HCT116 (cell line): ENCODE results near the gene GRIA1. TPM values are rescaled to one million over a fixed set of nuclear protein-coding genes. Genes with fewer than 3 reads are reported as not detected.

Experiments used
- ATAC-seq: fragments of 200-7000 bp; cut with Tn5 transposase; 2 replicates; pipeline ENCODE4 v1.9.1; 2020; ENCODE audit warnings: mild to moderate bottlenecking, moderate library complexity
- BruUV-seq: library from RNA; stranded (reverse); fragments of 400-500 nt; replicated peaks from 2 replicates; lab custom pipeline; 2021; lab: Mats Ljungman, UMichigan
- CTCF ChIA-PET: fragments of 300-600 bp; sonication (Branson Sonifier 250); formaldehyde crosslinking; loops from one replicate; lab custom pipeline; 2021; ENCODE audit warnings: antibody characterized with exemption; lab: Charles Lee
- POLR2A ChIA-PET: fragments of 300-600, 350-600 bp; sonication (Branson Sonifier 250); formaldehyde crosslinking; loops from one replicate; lab custom pipeline; 2021; ENCODE audit warnings: antibody characterized with exemption; lab: Charles Lee
- RAD21 ChIA-PET, 2 experiments: fragments of 300-600 bp; sonication (Branson Sonifier 250); formaldehyde crosslinking; loops; one replicate each; lab custom pipeline; 2023; ENCODE audit warnings: low total read pairs in 2 of 2; ENCODE audit not compliant: uncharacterized antibody in 2 of 2, unreplicated experiment in 2 of 2, low non-redundant PET in 1 of 2; lab: Charles Lee
- DNase-seq: peaks from one replicate; pipeline ENCODE4 v3.0.0-alpha.2; 2010; ENCODE audit warnings: low read depth, low spot score
- H2AFZ ChIP-seq: fragments of 200-600 bp; shearing (Covaris generic), sonication (generic); 2 replicates; pipeline ENCODE4 v1.6.1; 2017; ENCODE audit warnings: low read depth, mixed run types, mixed read lengths, antibody characterized with exemption, low read length; ENCODE audit not compliant: poor library complexity, severe bottlenecking
- H3K27ac ChIP-seq: 2 replicates; pipeline ENCODE4 v1.5.1; 2012; ENCODE audit warnings: low read depth, low read length
- H3K27me3 ChIP-seq: fragments of 200-600 bp; sonication (generic); 2 replicates; pipeline ENCODE4 v1.6.1; 2016; ENCODE audit warnings: mixed run types, low read length, mixed read lengths; ENCODE audit not compliant: insufficient read depth
- H3K36me3 ChIP-seq, 2 experiments: fragments of 200-500 bp in 1 of 2; fragments of 200-600 bp in 1 of 2; sonication (Bioruptor generic) in 1 of 2; sonication (generic) in 1 of 2; 2 replicates each; pipeline versions ENCODE4 v1.5.1 to v1.6.1; 2014 to 2016; ENCODE audit warnings: low read length in 2 of 2, inconsistent platforms in 1 of 2, mixed read lengths in 1 of 2, mixed run types in 1 of 2; ENCODE audit not compliant: insufficient read depth in 2 of 2, control insufficient read depth in 1 of 2
- H3K4me1 ChIP-seq, 2 experiments: fragments of 200-600 bp in 1 of 2; sonication (generic) in 1 of 2; 2 replicates each; pipeline versions ENCODE4 v1.5.1 to v1.6.1; 2012 to 2017; ENCODE audit warnings: low read length in 2 of 2, inconsistent platforms in 1 of 2, mild to moderate bottlenecking in 1 of 2, mixed read lengths in 1 of 2, mixed run types in 1 of 2, moderate library complexity in 1 of 2; ENCODE audit not compliant: insufficient read depth in 2 of 2, control insufficient read depth in 1 of 2
- H3K4me2 ChIP-seq: fragments of 200-600 bp; sonication (generic); 2 replicates; pipeline ENCODE4 v1.6.1; 2017; ENCODE audit warnings: mixed run types, low read length, mixed read lengths
- H3K4me3 ChIP-seq, 2 experiments: fragments of 200-600 bp in 1 of 2; sonication (generic) in 1 of 2; replicated peaks in 1 of 2; 2 replicates each; pipeline ENCODE4 v1.5.1; 2011 to 2016; ENCODE audit warnings: low read length in 2 of 2, control low read depth in 1 of 2, low read depth in 1 of 2, mild to moderate bottlenecking in 1 of 2, mixed read lengths in 1 of 2, mixed run types in 1 of 2
- H3K79me2 ChIP-seq: fragments of 200-600 bp; sonication (generic); 2 replicates; pipeline ENCODE4 v1.6.1; 2017; ENCODE audit warnings: mild to moderate bottlenecking, mixed run types, low read length, moderate library complexity, mixed read lengths; ENCODE audit not compliant: insufficient read depth
- H3K9ac ChIP-seq: fragments of 200-600 bp; sonication (generic); 2 replicates; pipeline ENCODE4 v1.6.1; 2016; ENCODE audit warnings: low read length, mixed read lengths
- H3K9me2 ChIP-seq: fragments of 200-600 bp; sonication (generic), shearing (Covaris generic); 2 replicates; pipeline ENCODE4 v1.6.1; 2017; ENCODE audit warnings: mixed run types, mild to moderate bottlenecking, moderate library complexity; ENCODE audit not compliant: insufficient read depth
- H3K9me3 ChIP-seq, 2 experiments: fragments of 200-500 bp in 1 of 2; fragments of 200-600 bp in 1 of 2; sonication (Bioruptor generic) in 1 of 2; sonication (generic) in 1 of 2; 2 replicates each; pipeline ENCODE4 v1.6.1; 2014 to 2017; ENCODE audit warnings: low read length in 2 of 2, mixed read lengths in 2 of 2, inconsistent platforms in 1 of 2, low read depth in 1 of 2, mild to moderate bottlenecking in 1 of 2, mixed run types in 1 of 2, moderate library complexity in 1 of 2; ENCODE audit not compliant: control insufficient read depth in 1 of 2, insufficient read depth in 1 of 2
- H4K20me1 ChIP-seq: fragments of 200-600 bp; sonication (generic), shearing (Covaris generic); 2 replicates; pipeline ENCODE4 v1.6.1; 2017; ENCODE audit warnings: mixed run types, mild to moderate bottlenecking, moderate library complexity; ENCODE audit not compliant: insufficient read depth
- ATF3 ChIP-seq: IDR thresholded peaks from 2 replicates; pipeline ENCODE4 v1.6.1; 2012
- CBX3 ChIP-seq: IDR thresholded peaks from 2 replicates; pipeline ENCODE4 v1.6.1; 2012; ENCODE audit warnings: low read depth
- CEBPB ChIP-seq: IDR thresholded peaks from 2 replicates; pipeline ENCODE4 v1.6.1; 2012; ENCODE audit warnings: low read depth
- EZH2 ChIP-seq: fragments of 200-600 bp; sonication (generic); IDR thresholded peaks from 2 replicates; pipeline ENCODE4 v1.6.1; 2017; ENCODE audit warnings: antibody characterized with exemption, mixed run types
- EZH2phosphoT487 ChIP-seq: fragments of 200-600 bp; IDR thresholded peaks from 2 replicates; pipeline ENCODE4 v1.6.1; 2018; ENCODE audit warnings: antibody characterized with exemption, borderline replicate concordance
- FOSL1 ChIP-seq: IDR thresholded peaks from 2 replicates; pipeline ENCODE4 v1.6.1; 2012; ENCODE audit warnings: low read depth
- JUND ChIP-seq: IDR thresholded peaks from 2 replicates; pipeline ENCODE4 v1.6.1; 2012
- POLR2A ChIP-seq: IDR thresholded peaks from 2 replicates; pipeline ENCODE4 v1.7.0; 2011; ENCODE audit warnings: borderline replicate concordance; ENCODE audit not compliant: insufficient read depth, insufficient read length; ENCODE audit errors: extremely low read depth
- RAD21 ChIP-seq: IDR thresholded peaks from 2 replicates; pipeline ENCODE4 v1.6.1; 2012; ENCODE audit warnings: low read depth, mild to moderate bottlenecking
- SIN3A ChIP-seq: IDR thresholded peaks from 2 replicates; pipeline ENCODE4 v1.6.1; 2012; ENCODE audit warnings: low read depth
- SP1 ChIP-seq: IDR thresholded peaks from 2 replicates; pipeline ENCODE4 v1.6.1; 2012; ENCODE audit warnings: low read depth
- SRF ChIP-seq: IDR thresholded peaks from 2 replicates; pipeline ENCODE4 v1.6.1; 2012; ENCODE audit warnings: low read depth
- TCF7L2 ChIP-seq: IDR thresholded peaks from 2 replicates; pipeline ENCODE4 v1.7.0; 2011; ENCODE audit warnings: borderline replicate concordance, inconsistent platforms; ENCODE audit not compliant: insufficient read depth, insufficient read length; ENCODE audit errors: extremely low read depth
- YY1 ChIP-seq: IDR thresholded peaks from 2 replicates; pipeline ENCODE4 v1.6.1; 2011; ENCODE audit warnings: low read length, low read depth, moderate library complexity, mild to moderate bottlenecking; ENCODE audit not compliant: insufficient replicate concordance; ENCODE audit errors: extremely low read depth
- ZFX ChIP-seq: fragments of 450-650 bp; IDR thresholded peaks from 2 replicates; pipeline ENCODE4 v1.6.1; 2017
- ZNF274 ChIP-seq: fragments of 200-500 bp; sonication (Bioruptor generic); IDR thresholded peaks from 2 replicates; pipeline ENCODE4 v1.6.1; 2014; ENCODE audit warnings: mild to moderate bottlenecking, low read depth, low read length, inconsistent platforms
- intact Hi-C: fragments of 100-400 bp; cut with micrococcal nuclease; formaldehyde crosslinking; loops from 2 replicates; pipeline ENCODE4 v1.10.0; 2022
- total RNA-seq: library from RNA; stranded (reverse); gene quantifications from one replicate; pipeline ENCODE4 v1.2.1, GENCODE V29; 2021; ENCODE audit not compliant: unreplicated experiment
- TF ChIP-seq, protein P1 (sequence below), 3 experiments: fragments of 200-600 bp in 1 of 3; sonication (generic) in 1 of 3; IDR thresholded peaks in 2 of 3; conservative IDR thresholded peaks in 1 of 3; 2 replicates each; pipeline ENCODE4 v1.5.1; 2012 to 2017; ENCODE audit warnings: low read depth in 2 of 3, low read length in 2 of 3, antibody characterized with exemption in 1 of 3, borderline replicate concordance in 1 of 3, control low read depth in 1 of 3, mild to moderate bottlenecking in 1 of 3, mixed read lengths in 1 of 3, mixed run types in 1 of 3, moderate library complexity in 1 of 3; ENCODE audit not compliant: insufficient read depth in 1 of 3
- TF ChIP-seq, protein P2 (sequence below): IDR thresholded peaks from 2 replicates; pipeline ENCODE4 v1.6.1; 2011; ENCODE audit warnings: mild to moderate bottlenecking, low read length, moderate library complexity; ENCODE audit not compliant: insufficient replicate concordance; ENCODE audit errors: extremely low read depth
- TF ChIP-seq, protein P3 (sequence below): IDR thresholded peaks from 2 replicates; pipeline ENCODE4 v1.6.1; 2012; ENCODE audit warnings: low read depth

The GRIA1 gene
- total RNA-seq, 1 experiment from 2014 or later, result not detected

- no peak overlapping the region for H3K4me3 ChIP-seq
- no peak overlapping the region for H3K9ac ChIP-seq
- no peaks in the 10 kb centered on the region for H3K4me1 ChIP-seq
- H3K9me2 ChIP-seq, result no peaks in the 10 kb centered on the region
- ChIA-PET POLR2A (no interaction called here), RAD21 (no interaction called here), CTCF (no interaction called here)
- H3K79me2 ChIP-seq, result no peaks in the 10 kb centered on the region
- no TSS peak for BruUV-seq
- H3K36me3 ChIP-seq, result no peaks in the 10 kb centered on the region
- H3K9me3 ChIP-seq, result peaks cover 3 to 7% of the 10 kb centered on the region in 2 experiments; a peak in 2 of 4 replicates
- H3K4me2 ChIP-seq, result no peak overlapping the region
- H3K27me3 ChIP-seq, result 0 out of 2 replicates have a peak, but pooled peaks cover 3% of the 10 kb centered on the region
- H4K20me1 ChIP-seq, result no peaks in the 10 kb centered on the region
- intact Hi-C loops, result no loop called here
- no peak overlapping the region for H2AFZ ChIP-seq
- no peak overlapping the region for H3K27ac ChIP-seq
- TF ChIP-seq RAD21 (no peak), SRF (no peak), CBX3 (no peak), FOSL1 (no peak), ZNF274 (no peak), SIN3A (no peak), JUND (no peak), TCF7L2 (no peak), POLR2A (no peak), EZH2 (no peak), YY1 (no peak), EZH2phosphoT487 (no peak), CEBPB (no peak), SP1 (no peak), ATF3 (no peak), ZFX (no peak)
- TF ChIP-seq, protein P1, sequence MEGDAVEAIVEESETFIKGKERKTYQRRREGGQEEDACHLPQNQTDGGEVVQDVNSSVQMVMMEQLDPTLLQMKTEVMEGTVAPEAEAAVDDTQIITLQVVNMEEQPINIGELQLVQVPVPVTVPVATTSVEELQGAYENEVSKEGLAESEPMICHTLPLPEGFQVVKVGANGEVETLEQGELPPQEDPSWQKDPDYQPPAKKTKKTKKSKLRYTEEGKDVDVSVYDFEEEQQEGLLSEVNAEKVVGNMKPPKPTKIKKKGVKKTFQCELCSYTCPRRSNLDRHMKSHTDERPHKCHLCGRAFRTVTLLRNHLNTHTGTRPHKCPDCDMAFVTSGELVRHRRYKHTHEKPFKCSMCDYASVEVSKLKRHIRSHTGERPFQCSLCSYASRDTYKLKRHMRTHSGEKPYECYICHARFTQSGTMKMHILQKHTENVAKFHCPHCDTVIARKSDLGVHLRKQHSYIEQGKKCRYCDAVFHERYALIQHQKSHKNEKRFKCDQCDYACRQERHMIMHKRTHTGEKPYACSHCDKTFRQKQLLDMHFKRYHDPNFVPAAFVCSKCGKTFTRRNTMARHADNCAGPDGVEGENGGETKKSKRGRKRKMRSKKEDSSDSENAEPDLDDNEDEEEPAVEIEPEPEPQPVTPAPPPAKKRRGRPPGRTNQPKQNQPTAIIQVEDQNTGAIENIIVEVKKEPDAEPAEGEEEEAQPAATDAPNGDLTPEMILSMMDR (IDR thresholded peaks at IDR 0.05 in 2 of 3, conservative IDR thresholded peaks at IDR 0.05 in 1 of 3; ENCODE audit: borderline replicate concordance in 1 of 3, insufficient read depth in 1 of 3, low read depth in 2 of 3, low read length in 2 of 3), result no peak
- TF ChIP-seq, protein P2, sequence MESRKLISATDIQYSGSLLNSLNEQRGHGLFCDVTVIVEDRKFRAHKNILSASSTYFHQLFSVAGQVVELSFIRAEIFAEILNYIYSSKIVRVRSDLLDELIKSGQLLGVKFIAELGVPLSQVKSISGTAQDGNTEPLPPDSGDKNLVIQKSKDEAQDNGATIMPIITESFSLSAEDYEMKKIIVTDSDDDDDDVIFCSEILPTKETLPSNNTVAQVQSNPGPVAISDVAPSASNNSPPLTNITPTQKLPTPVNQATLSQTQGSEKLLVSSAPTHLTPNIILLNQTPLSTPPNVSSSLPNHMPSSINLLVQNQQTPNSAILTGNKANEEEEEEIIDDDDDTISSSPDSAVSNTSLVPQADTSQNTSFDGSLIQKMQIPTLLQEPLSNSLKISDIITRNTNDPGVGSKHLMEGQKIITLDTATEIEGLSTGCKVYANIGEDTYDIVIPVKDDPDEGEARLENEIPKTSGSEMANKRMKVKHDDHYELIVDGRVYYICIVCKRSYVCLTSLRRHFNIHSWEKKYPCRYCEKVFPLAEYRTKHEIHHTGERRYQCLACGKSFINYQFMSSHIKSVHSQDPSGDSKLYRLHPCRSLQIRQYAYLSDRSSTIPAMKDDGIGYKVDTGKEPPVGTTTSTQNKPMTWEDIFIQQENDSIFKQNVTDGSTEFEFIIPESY, result no peak
- TF ChIP-seq, protein P3, sequence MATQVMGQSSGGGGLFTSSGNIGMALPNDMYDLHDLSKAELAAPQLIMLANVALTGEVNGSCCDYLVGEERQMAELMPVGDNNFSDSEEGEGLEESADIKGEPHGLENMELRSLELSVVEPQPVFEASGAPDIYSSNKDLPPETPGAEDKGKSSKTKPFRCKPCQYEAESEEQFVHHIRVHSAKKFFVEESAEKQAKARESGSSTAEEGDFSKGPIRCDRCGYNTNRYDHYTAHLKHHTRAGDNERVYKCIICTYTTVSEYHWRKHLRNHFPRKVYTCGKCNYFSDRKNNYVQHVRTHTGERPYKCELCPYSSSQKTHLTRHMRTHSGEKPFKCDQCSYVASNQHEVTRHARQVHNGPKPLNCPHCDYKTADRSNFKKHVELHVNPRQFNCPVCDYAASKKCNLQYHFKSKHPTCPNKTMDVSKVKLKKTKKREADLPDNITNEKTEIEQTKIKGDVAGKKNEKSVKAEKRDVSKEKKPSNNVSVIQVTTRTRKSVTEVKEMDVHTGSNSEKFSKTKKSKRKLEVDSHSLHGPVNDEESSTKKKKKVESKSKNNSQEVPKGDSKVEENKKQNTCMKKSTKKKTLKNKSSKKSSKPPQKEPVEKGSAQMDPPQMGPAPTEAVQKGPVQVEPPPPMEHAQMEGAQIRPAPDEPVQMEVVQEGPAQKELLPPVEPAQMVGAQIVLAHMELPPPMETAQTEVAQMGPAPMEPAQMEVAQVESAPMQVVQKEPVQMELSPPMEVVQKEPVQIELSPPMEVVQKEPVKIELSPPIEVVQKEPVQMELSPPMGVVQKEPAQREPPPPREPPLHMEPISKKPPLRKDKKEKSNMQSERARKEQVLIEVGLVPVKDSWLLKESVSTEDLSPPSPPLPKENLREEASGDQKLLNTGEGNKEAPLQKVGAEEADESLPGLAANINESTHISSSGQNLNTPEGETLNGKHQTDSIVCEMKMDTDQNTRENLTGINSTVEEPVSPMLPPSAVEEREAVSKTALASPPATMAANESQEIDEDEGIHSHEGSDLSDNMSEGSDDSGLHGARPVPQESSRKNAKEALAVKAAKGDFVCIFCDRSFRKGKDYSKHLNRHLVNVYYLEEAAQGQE, result no peak
- ATAC-seq (no peak), DNase-seq (no peak)
Observed at GRCh38 chr5:153516504-153517240, 26.2 kb downstream of the GRIA1 start.
